GM18868 (cell line): Measurements from ENCODE around the gene FCHSD2.
"Not testable (repeated sequence)": the region's sequence is repeated elsewhere in the genome, so short reads cannot be mapped to it uniquely, and the experiment has no call there.

Experiments used
- ATAC-seq: cut with Tn5 transposase; IDR thresholded peaks from one replicate; pipeline ENCODE4 v1.9.1; 2021; ENCODE audit warnings: mild to moderate bottlenecking, moderate library complexity; ENCODE audit not compliant: unreplicated experiment

FCHSD2 gene

DNA sequence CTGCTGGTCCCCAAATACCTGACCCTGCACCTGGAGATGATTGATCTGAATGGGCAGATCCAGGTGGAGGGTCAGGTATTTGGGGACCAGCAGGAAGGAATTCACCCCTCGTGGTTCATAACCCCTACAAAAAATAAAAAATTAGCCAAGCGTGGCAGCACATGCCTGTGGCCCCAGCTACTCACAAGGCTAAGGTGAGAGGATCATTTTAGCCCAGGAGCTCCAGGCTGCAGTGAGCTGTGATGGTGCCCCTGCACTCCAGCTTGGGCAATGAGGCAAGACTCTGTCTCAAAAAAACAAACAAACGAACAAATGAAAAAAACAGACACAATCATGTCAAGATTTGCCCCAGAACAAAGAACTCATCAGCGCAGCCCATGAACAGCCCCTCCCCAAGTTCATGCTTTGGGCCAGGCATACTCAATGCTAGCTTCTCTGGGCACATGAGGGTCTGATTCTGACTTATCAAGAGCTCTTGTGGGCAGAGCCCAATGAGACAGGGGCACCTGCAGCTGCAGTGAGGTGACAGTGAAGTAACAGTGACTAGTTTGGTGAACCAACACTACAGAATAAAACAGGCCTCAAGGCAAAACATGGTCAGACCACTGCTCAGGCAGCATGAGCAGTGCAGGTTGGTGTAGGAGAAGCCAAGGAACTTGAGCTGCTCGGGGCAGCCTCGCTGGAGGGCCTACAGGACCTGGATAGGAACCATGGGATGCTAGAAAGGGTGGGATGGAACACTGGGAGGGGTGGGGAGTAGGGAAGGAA lies 10.2 kb upstream of the FCHSD2 start:
- no peak for ATAC-seq

DNA sequence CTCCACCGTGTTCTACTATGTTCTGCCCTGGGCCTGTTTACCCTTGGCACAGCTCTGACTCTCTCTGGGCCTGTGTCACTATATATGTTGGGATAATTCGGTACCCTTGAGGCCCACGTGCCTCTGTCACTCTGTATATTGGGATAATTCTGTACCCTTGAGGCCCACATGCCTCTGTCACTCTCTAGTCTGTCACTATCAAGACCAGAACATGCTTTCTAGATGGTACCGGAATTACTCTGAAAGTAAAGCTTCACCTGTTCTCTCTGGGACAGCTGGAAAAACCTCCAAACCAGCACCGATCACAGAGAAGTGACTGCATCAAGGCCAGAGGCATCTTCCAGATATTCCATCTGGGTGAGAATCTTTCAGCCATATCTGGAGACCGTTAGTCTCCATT lies 9.3 kb upstream of the FCHSD2 start:
- ATAC-seq: no peak

DNA sequence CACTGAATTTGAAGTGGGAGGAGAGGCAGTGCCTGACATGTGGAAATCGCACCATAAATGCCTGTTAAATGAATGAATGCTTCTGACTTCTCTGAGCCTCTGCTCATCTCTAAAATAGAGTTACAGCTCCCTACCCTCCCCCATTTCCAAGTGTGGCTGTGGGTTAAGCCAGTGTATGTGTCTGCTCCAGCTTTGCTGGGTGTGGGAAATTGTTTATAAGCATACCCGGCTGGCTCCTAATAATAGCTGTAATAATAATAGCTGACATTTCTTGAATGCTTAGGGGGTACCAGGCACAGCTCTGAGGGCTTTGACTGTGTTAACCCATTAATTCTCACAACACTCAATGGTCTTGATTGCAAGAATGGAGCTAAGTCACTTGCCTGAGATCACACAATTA lies 7.0 kb upstream of the FCHSD2 start:
- ATAC-seq: no peak

DNA sequence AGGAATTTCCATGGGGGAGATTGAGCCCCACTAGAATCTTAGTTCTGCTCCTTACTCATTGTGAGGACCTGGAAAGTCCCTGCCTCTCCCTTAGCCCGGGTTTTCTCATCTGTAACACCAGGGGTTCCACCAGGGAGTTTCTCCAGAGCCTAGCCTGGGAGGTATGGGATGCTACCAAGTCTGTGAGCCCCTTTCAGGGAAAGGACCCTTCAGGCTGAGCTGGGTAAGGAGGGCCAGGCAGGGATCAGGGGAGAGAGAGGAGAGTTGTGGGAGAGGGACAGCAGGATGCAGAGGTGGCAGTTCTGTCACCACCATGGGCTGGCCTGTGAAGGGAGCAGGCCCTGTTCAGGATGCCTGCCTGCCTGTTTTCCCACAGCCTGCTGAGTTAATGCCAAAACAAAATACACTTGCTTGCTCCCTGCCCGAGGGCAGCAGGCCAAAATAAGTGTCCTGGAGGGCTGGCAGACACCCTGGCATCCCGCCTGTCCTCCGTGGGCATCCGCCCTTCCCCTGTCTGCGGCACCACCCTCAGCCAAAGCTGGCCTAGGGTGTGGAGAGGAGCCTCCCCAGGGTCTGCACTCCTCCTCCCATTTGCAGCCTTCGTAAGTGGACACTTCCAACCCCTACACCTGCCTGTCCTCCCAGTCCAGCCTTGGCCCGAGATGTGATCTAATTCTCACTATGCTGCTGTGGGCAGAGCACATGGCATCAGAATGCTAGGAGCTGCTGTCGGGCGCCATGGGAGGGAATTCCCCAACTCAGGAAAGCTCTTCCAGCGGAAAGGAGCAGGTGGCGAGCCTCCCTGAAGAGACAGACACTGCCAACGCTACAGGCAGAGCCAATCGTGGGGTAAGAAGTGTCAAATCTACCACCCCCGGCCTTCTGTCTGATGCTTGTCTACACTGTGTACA lies 5.9 kb upstream of the FCHSD2 start:
- ATAC-seq: no peak

DNA sequence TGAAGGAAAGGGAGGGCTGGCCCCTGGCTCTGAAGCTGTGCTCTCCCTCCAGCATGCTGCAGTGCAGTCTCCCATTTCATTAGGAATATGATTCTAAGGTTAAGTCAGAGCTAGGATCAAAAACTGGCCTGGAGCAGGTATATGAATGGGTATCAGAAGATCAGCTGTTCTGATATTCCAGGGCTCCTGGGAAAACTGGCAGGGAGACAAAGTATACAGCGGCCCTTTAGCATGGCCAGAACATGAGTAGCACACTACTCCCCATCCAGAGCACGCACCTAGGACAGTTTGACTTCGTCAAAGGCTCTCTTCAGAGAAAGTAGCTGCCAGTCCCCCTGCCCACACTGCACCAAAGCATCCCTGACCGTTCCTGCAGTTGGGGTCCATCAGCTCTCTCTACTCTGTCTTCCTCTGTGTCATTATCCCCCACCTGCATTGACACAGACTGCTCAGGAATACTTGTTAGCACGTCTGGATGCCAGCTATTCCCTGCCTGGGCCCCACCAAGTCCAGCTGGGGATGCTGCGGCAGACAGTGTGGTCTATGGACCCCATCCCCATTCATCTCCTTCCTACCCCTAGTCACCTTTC lies 4.0 kb upstream of the FCHSD2 start:
- ATAC-seq: no peak

DNA sequence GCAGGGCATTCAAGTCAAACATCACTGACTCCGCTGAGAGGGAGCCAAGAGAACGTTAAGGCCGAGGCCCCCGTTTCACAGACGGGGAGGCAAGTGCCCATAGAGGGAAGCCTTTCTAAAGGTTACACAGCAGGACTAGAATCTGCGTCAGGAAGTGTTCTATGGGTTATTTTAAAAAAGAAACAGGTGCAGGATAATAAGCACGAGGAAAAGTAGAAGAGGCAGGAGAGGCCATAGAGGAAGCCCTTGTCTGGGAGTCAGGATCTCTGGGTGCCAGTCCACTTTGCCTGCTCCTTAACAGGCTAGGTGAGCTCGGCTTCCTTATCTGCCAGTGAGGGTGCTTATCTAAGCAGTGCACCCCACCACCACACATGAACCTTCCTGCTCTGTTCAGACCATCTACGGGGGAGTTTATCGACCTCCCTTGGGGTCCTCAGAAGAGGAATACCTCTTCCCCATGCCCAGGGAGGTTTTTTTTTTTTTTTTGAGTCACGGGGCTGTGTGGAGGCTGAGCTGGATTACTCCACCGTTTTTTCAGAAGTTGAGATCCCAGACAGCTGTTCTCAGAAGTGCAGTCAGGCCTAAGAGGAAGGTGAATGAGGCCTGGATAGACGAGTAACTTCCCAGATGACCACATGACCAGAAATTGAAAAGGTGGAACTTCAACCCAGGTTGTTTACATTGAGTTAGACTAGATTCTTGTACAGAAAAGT lies 1.2 kb upstream of the FCHSD2 start:
- no peak for ATAC-seq

DNA sequence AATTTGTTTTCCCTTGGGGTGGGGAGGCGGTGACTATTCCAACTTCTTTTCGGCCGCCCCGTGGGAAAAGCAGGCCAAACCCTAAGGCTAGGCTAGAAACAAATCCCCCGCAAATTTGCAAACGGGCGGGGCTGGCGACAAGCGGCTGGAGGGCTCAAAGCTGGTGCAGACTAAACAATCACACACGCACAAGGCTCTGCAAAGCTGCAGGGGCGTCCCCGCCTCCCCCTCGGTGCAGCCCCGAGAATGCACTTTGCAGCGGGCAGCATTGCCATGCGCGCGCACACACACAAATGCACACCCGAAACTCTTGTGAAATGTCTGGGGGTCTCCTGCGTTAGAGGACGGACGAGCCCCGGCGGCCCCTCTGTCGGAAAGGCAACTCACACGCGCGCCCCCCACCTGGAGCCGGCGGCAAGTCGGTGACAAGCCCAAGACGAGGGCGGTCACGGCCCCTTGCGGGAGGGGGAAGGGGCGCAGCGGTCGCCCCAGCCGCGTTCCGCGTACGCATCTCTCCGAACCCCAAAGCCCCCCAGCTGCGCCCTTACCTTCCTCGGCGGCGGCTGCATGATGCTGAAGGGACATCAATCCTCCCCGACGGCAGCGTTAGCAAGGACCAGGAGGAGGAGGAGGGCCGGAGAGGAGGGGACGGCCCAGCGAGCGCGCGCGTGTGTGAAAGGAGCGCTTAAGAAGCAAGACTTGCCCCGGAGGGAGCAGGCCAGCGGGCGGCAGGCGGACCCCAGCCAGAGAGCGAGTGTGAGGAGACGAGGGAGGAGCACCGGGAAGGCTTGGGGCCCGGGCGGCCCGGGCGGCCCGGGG lies 600 bp downstream of the FCHSD2 start:
- peak; percentile 25 for ATAC-seq

DNA sequence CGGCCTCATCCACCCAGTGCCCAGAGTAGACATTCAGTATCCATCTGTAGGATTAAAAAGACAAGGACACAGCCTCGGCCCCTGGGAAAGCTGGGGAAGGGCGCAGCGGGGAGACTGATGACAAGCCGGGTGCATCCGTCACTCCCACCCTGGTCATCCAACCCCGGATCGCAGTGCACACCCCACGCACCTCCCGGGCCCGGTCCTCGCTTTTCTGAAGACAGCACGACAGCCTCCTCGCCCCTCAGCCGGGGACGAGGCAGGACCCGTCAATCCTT lies 1.1 kb downstream of the FCHSD2 start:
- no peak for ATAC-seq

DNA sequence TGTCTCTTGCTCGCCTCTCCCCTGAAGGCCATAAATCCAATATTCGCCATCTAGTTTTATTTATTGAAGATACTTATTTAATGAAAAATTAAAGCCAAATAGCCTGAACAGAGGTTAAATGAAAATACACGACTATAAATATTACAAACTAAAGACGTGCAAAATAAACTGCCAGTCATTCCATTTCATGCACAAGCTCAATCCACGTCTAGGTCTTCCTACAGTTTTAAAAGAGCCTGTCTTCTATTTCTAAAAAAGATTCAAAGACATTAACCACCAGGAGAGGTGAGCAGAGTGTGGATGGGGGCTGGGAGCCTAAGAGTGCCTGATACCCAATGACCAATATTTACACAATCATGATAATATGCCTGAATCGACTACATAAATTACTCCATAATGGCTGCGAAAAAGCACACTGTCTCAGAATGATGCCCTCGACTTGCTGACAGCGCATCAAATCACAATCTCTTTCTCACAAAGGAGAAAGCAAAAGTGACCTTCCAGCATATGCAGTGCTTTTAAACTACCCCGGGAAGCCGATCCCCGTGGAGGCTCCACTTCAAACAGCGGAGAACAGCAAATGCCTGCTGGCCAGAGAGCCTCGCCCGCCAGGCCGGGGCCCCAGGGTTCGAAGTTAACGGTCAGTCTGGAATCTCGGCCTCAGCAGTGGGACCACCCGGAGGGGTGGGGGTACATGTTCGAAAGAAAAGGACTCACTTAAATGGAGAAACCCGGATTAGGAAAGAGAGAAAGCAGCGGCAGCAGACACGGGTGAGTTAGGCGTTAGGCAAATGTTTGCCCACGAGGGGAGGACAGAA lies 1.7 kb downstream of the FCHSD2 start:
- no peak for ATAC-seq

DNA sequence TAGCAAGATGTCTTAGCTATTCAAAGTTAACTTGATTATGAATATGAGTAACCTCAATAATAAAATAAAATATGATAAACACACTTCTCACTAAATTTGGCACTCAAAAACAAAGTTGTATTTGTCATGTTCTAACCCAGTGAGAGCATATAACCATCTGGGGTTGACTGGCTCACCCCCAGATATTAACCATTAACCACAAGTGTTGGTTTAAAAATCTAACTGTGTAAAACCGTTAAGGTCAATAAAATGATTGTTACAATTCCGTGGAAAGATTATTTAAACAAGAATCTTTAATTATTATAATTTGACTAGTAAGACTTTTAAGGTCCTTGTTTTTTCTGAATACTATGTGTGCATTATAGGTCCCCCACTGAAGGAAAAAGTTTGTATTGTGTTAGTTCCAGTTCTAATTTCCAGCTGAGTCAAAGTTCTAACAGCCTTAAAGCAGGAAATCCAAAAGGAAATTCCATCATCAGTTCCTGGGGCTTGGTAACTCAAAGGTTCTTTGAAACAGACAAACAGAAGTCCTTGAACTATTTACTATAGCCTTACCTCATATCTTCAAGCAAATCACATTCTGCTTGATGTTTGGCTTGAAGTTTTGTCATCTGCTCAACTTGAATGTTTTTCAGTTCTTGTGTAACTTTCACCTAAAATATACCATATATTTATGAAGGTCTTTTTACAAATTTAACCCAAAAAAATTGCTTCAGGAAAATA lies 2.5 kb downstream of the FCHSD2 start:
- no peak for ATAC-seq

DNA sequence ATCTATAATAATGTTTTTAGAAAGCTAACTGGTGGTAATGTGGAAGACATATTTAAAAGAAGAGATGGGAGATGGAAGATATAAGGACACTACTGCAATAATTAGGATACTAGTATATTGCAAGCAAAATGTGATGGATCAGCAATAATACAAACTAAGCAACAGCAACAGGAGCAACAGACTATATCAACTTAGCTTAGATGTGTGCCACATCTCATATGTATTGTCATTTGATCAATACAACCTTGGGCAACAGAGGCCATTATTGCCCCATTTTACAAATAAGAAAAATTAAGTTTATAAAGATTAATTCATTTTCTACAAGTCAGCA lies 4.2 kb downstream of the FCHSD2 start:
- ATAC-seq: no peak

DNA sequence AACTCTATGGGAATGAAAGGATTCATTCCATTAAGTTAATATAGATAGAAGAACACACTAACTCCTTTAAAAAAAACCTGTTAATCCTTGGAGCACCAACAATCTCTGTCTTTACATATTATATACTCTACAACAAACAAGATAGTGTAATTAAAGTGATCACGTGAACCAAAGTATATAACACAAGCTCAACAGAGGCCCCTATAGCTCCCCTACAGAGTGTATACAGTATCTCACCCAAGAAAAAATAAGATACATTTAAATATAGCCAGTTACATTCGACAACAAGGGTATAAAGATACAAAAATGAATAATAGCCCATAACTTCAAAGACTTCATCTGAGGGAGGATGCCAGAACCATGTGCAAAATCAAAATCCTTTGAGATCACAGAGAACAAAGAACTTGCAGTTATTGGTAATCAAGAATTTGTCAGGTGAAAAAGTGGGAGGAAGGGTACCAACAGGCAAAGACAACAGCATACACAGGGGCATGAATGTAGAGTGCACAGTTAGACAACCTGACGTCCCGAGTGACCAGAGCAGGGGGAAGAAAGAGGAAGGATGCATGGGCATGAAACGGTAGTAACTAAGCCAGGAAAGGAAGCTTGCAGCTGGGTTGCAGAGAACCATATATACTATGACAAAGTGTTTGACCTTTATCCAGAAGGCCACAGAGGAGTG lies 4.7 kb downstream of the FCHSD2 start:
- ATAC-seq: no peak

DNA sequence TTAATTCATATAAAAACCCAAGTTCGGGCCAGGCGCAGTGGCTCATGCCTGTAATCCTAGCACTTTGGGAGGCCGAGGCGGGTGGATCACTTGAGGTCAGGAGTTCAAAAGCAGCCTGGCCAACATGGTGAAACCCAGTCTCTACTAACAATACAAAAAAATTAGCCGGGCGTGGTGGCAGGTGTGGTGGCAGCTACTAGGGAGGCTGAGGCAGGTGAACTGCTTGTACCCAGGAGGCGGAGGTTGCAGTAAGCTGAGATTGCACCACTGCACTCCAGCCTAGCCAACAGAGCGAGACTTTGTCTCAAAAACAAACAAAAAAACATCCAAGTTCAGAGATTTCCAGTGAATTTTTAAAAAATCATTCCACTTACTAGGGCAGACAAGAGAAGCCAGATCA lies 5.4 kb downstream of the FCHSD2 start:
- ATAC-seq: not testable (repeated sequence)

DNA sequence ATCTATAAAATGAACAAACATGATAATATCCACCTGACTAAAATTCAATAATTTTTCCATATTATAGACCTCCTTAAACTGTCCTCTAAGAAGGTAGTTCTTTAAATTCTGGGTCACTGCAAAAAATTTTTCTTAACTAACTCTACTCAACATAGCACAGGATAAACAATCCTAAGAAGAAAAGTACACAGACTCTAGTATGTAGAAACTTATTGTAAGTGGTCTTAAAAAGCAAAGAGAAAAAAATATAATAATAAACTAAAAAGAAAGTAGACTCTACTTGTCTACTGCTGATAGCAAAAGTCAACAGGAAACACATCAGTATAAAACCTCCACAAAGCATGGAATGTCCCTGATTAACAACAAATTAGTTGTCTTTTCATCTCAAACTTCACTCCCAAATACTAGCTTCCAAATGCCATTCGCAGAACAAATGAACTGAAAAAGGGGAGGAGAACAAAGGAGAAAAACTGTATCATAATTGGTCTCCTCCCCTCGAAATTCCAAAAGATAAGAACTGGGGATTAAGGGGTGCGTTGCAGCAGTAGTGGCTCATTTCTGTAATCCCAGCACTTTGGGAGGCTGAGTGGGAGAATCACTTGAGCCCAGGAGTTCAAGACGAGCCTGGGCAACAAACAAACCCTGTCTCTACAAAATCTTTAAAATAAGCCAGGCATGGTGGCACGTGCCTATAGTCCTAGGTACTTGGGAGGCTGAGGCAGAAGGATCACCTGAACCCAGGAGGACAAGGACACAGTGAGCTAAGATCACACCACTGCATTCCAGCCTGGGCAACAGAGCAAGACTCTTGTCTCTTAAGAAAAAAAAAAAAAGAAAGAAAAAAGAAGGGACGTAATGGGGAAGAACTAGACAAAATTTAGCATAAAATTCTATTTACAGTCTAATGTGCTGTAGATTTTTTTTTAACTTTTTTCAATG lies 6.5 kb downstream of the FCHSD2 start:
- no peak for ATAC-seq

DNA sequence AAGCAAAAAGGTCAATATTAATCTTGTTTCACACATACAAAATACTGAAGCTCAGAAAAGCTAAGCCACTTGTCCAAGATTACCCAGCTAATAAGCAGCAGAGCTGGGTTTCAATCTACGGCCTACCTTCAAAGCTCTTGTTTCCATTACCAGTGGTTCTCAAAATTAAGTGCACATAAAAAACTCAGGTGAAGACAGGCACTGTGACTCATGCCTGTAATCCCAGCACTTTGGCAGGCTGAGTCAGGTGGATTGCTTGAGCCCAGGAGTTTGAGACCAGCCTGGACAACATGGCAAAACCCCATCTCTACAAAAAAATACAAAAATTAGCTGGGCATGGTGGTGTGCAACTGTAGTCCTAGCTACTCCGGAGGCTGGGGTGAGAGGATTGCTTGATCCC lies 9.8 kb downstream of the FCHSD2 start:
- not testable (repeated sequence) for ATAC-seq

DNA sequence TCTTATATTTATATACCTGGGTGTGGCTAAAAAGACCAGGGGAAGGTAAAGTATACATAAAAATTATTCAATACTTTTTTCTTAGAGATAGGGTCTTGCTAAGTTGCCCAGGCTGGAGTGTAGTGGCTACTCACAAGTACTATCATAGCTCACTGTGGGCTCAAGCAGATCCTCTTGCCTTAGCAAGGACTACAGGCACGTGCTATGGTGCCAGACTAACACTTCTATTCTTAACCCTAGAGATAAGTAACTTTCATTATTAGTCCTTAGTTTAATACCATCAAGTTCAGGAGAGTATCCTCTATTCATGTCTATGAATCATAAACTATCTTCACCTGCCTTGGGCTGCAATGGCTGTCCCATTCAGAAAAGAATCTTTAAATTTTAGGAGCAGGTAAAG lies 11.9 kb downstream of the FCHSD2 start:
- ATAC-seq: no peak

DNA sequence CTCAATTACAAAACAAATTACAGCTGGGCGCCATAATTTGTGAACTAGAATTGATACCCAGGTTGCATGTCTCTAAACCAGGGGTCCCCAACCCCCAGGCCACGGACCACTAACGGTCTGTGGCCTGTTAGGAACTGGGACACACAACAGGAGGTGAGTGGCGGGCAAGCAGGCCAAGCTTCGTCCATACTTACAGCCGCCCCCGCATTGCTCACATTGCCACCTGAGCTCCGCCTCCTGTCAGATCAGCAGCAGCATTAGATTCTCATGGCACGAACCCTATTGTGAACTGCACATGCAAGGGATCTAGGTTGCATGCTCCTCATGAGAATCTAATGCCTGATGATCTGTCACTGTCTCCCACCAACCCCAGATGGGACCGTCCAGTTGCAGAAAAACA lies 12.9 kb downstream of the FCHSD2 start:
- no peak for ATAC-seq
